Measurements from ENCODE around the gene TUBB2B. TPM values are rescaled to one million over a fixed set of nuclear protein-coding genes. Genes with fewer than 3 reads are reported as not detected.
"Not testable (repeated sequence)": the region's sequence is repeated elsewhere in the genome, so short reads cannot be mapped to it uniquely, and the experiment has no call there.

TUBB2B gene
- total RNA-seq, 1 donor from 2014 or later, result 158 TPM

DNA sequence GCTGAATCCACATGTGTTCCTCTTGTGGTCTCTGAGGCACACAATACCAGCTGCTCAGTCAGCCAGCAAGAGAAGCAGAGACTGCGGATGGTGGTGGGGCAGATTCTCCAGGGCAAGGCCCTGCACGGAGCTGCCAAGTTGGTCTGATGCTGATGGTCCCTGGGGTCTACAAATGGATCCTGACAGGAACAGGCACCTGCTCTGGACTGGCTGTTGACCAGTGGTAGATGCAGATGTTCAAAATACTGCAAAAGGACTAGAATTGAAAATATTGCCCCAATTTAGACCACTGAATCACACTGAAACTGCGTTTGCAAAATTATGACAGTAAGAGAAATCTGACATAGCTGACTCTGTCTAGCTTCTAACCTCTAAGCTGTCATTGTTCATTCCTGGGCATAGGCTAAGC, 40.5 kb downstream of the TUBB2B start:
- Mint-ChIP-seq H3K9me3 (no peaks in the 10 kb centered on the region), H3K4me1 (ENCODE audit: unreplicated experiment) (no peaks in the 10 kb centered on the region), H3K27ac (no peak overlapping the region), H3K27me3 (peaks cover 3% of the 10 kb centered on the region), H3K4me3 (no peak overlapping the region), H3K36me3 (no peaks in the 10 kb centered on the region)
- TF ChIP-seq, protein P1, sequence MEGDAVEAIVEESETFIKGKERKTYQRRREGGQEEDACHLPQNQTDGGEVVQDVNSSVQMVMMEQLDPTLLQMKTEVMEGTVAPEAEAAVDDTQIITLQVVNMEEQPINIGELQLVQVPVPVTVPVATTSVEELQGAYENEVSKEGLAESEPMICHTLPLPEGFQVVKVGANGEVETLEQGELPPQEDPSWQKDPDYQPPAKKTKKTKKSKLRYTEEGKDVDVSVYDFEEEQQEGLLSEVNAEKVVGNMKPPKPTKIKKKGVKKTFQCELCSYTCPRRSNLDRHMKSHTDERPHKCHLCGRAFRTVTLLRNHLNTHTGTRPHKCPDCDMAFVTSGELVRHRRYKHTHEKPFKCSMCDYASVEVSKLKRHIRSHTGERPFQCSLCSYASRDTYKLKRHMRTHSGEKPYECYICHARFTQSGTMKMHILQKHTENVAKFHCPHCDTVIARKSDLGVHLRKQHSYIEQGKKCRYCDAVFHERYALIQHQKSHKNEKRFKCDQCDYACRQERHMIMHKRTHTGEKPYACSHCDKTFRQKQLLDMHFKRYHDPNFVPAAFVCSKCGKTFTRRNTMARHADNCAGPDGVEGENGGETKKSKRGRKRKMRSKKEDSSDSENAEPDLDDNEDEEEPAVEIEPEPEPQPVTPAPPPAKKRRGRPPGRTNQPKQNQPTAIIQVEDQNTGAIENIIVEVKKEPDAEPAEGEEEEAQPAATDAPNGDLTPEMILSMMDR (conservative IDR thresholded peaks at IDR 0.05), result no peak
- DNase-seq (ENCODE audit: extremely low spot score, unreplicated experiment), result no peak

DNA sequence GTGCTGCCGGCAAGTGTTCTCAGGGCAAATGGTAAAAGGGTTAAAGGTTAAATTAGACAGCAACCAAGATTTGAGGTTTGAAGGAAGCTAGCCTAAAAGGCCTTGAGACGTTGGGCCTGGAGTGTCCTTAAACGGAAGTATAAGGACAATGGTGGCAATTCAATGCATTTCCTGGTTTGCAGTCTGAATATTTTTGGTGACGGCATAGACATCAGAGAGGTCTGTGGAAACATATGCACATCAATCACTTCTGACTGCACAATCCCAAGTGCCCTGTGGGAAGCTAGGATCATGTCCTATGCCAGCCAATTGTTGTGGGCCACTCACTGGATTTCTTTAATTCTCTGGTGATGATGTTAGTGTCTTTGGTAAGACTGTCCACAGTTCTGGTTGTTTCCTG, 44.4 kb downstream of the TUBB2B start:
- no peaks in the 10 kb centered on the region for H3K36me3 Mint-ChIP-seq
- no peak for DNase-seq (ENCODE audit: extremely low spot score, unreplicated experiment)
- H3K4me3 Mint-ChIP-seq, result no peak overlapping the region
- TF ChIP-seq, protein P1 (conservative IDR thresholded peaks at IDR 0.05), result no peak
- H3K9me3 Mint-ChIP-seq, result no peaks in the 10 kb centered on the region
- no peaks in the 10 kb centered on the region for H3K4me1 Mint-ChIP-seq (ENCODE audit: unreplicated experiment)
- H3K27ac Mint-ChIP-seq, result no peak overlapping the region
- peaks cover 3% of the 10 kb centered on the region for H3K27me3 Mint-ChIP-seq

DNA sequence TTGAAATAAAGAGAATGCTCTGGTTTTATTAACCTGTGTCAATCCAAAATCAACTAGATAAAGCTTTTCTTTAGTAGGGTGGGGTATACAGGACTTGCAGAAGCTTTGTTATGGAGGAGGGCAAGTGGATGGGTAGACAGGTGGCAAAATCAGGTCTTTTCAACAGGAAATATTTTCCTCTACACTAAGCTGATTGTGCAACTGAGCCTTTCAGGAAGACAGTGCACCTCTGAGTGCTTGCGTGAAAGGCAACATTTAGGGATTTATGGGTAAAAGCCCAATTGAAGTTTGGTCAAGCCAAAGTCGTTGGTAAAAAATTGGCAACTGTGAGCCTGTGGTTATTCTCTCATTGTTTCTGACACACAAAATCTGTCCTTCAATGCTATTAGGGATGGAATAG, 46.3 kb downstream of the TUBB2B start:
- TF ChIP-seq, protein P1 (conservative IDR thresholded peaks at IDR 0.05), result no peak
- Mint-ChIP-seq H3K9me3 (no peaks in the 10 kb centered on the region), H3K4me3 (no peak overlapping the region), H3K27ac (no peak overlapping the region), H3K27me3 (no peaks in the 10 kb centered on the region), H3K36me3 (no peaks in the 10 kb centered on the region), H3K4me1 (ENCODE audit: unreplicated experiment) (peaks cover 2% of the 10 kb centered on the region)
- no peak for DNase-seq (ENCODE audit: extremely low spot score, unreplicated experiment)

DNA sequence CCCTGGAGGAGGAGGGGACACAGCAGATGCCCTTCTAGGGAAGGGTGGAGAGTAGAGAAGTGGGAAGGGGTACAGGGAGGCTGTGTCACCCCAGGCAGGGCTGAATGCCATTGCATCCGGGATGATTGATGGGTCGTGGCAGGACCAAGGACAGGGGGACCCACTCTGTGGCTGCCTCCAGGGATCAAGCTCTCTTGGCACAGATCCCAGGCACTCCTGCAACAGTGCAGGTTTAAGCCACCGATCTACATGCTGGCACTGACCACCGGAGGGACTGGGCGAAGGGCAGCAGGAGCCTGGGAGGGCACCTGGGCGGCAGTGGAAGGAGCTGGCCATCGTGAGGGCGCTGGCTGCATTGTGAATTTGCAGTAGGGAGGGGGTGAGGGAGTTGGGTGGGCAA, 47.5 kb downstream of the TUBB2B start:
- H3K36me3 Mint-ChIP-seq, H3K9me3 Mint-ChIP-seq: not testable (repeated sequence)

DNA sequence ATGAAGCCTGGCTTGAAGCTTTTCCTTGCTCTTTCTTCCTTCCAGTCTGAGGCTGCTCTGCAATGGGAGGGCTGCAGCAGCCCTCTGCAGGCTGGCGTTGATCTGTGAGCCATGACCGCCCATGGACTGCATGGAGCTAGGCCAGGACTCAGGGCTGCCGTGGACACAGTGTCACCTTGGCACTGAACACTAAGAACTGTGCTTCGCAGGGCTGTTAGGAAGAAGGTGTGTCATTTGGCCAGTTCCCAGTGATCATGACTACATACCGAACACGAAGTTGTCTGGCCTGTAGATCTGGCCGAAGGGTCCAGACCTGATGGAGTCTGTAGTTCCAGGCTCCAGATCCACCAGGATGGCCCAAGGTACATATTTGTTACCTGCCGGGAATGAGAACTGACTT, 48.8 kb downstream of the TUBB2B start:
- H3K4me3 Mint-ChIP-seq; H3K27ac Mint-ChIP-seq; H3K36me3 Mint-ChIP-seq; H3K9me3 Mint-ChIP-seq; H3K27me3 Mint-ChIP-seq; DNase-seq (ENCODE audit: extremely low spot score, unreplicated experiment): not testable (repeated sequence)
- H3K4me1 Mint-ChIP-seq (ENCODE audit: unreplicated experiment), result peaks cover 11% of the 10 kb centered on the region

More for the DNA sequence above, 47.5 kb downstream of the TUBB2B start:
- not testable (repeated sequence) for DNase-seq (ENCODE audit: extremely low spot score, unreplicated experiment); H3K27ac Mint-ChIP-seq; H3K27me3 Mint-ChIP-seq
- H3K4me1 Mint-ChIP-seq (ENCODE audit: unreplicated experiment), result peaks cover 11% of the 10 kb centered on the region
- H3K4me3 Mint-ChIP-seq, result peak overlapping the region; percentile 77

DNA sequence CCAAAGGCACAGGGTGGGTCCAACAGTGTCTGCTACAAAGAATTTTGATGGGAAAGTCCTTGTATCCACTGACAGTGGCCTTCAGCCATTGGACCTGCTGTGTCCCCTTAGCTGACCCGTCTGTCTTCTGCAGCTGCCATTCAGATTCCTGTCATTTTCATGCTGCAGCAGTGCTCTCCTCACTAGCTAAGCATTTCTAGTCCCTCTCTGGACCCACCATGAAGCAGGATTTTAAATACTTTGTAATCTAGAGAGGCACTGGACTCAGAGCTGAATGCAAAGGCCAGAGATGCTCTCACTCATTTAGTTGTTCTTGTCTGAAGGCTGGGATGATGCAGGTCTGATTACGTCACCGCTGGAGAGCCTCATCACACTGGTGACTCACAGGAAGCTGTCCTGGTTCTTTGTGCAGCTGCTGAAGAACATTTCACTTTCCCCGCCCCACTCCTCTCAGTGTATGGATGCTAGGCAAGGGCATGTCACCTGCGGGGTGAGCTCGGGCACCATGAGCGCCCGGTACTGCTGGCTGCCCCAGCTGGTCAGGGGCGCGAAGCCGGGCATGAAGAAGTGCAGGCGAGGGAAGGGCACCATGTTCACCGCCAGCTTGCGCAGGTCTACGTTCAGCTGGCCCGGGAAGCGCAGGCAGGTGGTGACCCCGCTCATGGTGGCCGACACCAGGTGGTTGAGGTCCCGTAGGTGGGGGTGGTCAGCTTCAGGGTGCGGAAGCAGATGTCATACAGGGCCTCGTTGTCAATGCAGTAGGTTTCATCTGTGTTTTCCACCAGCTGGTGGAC, 50.7 kb downstream of the TUBB2B start:
- H3K4me1 Mint-ChIP-seq (ENCODE audit: unreplicated experiment), result peaks cover 11% of the 10 kb centered on the region
- TF ChIP-seq, protein P1 (conservative IDR thresholded peaks at IDR 0.05), result no peak
- no peaks in the 10 kb centered on the region for H3K36me3 Mint-ChIP-seq
- no peak for DNase-seq (ENCODE audit: extremely low spot score, unreplicated experiment)
- H3K27ac Mint-ChIP-seq, result no peak overlapping the region
- H3K27me3 Mint-ChIP-seq, result no peaks in the 10 kb centered on the region
- peaks cover 4% of the 10 kb centered on the region for H3K9me3 Mint-ChIP-seq
- no peak overlapping the region for H3K4me3 Mint-ChIP-seq
